Activated CD4-positive, CD25-positive, alpha-beta regulatory T cell treated with anti-CD3 and anti-CD28 coated beads, Interleukin-2, amount 50 U/mL, for 72 hours (primary cell): ENCODE measurements around the gene LPAR1.
"Not testable (repeated sequence)": the region's sequence is repeated elsewhere in the genome, so short reads cannot be mapped to it uniquely, and the experiment has no call there.

Experiments used
- DNase-seq: peaks from one replicate; pipeline ENCODE4 v3.0.0; 2021

Gene LPAR1, protein sequence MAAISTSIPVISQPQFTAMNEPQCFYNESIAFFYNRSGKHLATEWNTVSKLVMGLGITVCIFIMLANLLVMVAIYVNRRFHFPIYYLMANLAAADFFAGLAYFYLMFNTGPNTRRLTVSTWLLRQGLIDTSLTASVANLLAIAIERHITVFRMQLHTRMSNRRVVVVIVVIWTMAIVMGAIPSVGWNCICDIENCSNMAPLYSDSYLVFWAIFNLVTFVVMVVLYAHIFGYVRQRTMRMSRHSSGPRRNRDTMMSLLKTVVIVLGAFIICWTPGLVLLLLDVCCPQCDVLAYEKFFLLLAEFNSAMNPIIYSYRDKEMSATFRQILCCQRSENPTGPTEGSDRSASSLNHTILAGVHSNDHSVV

DNA sequence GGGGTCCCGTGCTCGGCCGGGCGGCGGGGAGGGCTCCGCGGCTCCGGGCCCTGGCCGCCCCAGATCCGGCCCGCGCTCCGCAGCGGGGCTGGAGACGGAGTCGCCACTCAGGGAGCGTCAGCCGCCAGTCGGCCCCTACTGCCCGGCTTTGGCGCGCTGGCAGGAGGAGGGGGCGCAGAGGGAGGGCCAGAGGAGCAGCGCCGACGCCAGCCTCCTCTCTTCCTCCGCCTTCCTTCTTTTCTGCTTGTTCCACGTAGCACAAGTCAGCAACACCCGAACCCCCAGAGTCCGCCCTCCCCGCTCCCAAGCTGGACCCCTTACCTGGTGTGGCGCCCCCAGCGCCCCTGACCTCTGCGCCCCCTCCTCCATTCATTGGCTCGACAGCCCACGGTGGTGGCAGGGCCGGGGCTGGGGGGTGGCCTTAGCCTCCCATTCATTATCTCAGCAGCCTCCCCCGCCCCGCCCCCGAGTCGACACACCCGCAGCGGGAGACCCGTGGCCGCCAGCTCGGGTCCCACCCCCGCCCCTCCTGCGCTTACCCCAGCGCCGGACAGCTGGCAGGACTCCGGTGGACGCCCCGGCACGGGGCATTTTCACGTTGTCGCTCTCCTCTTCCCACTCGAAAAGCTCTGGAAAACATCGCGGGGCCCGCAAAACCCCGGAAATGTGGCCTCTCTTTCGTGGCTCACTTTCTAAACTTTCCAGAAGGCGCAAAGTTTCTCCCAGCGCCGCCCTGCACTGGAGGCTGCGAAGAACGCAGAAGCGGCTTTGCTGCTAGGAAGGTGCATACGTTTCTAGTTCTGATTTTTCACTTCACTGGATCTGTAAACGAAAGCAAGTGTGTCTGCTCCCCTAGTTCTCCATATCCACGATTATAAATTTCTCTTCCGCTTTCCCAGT lies at the start of gene LPAR1:
Gene LPAR1 (minus strand): TSS at position 140 of the 900 bp plus-strand sequence. CDS start 66,353 bp downstream, outside the sequence.
- DNase-seq: no peak

- DNase-seq: no peak
Observed at GRCh38 chr9:111078391-111079038, 40.2 kb upstream of the LPAR1 start.

DNA sequence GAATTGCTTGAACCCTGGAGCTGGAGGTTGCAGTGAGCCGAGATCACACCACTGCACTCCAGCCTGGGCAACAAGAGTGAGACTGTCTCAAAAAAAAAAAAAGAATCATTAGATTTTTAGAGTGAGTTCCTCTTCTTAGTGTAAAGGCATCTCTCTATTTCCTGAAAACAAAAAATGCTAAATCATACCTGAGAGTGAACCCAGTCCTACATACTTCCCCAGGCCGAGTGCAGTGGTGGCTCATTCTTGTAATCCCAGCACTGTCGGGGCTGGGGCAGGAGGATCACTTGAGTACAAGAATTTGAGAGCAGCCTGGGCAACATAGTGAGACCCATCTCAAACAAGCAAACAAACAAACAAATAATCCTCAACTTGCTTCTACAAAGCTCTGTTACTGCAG lies 38.2 kb upstream of the LPAR1 start:
- no peak for DNase-seq

DNA sequence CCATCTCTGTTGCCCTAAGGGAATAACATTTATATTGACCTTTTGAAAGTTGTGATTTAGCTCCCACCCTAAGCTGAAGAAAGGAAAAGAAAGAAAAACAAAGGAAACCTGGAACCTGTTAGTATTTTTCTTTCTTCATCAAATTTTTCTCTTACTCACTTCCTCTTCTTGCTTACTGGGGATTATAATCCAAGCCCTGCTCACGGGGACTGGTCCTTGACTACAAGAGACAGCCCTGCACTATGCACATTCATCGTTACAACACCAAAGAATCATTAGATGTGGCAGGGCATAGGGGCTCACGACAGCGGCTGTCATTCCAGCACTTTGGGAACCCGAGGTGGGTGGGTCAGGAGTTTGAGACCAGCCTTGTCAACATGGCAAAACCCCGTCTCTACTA lies 37.8 kb upstream of the LPAR1 start:
- DNase-seq: no peak

- no peak for DNase-seq
Observed at GRCh38 chr9:111074395-111074794, 36.1 kb upstream of the LPAR1 start.

- no peak for DNase-seq
Observed at GRCh38 chr9:111069183-111069582, 30.9 kb upstream of the LPAR1 start.

- DNase-seq: no peak
Observed at GRCh38 chr9:111068771-111069170, 30.5 kb upstream of the LPAR1 start.

- DNase-seq: no peak
Observed at GRCh38 chr9:111068383-111068730, 30.1 kb upstream of the LPAR1 start.

- no peak for DNase-seq
Observed at GRCh38 chr9:111066468-111066867, 28.2 kb upstream of the LPAR1 start.

GRCh38 chr9:111065414-111065813 lies 27.1 kb upstream of the LPAR1 start:
- no peak for DNase-seq

- DNase-seq: no peak
Observed at GRCh38 chr9:111064160-111064837, 26.0 kb upstream of the LPAR1 start.

DNA sequence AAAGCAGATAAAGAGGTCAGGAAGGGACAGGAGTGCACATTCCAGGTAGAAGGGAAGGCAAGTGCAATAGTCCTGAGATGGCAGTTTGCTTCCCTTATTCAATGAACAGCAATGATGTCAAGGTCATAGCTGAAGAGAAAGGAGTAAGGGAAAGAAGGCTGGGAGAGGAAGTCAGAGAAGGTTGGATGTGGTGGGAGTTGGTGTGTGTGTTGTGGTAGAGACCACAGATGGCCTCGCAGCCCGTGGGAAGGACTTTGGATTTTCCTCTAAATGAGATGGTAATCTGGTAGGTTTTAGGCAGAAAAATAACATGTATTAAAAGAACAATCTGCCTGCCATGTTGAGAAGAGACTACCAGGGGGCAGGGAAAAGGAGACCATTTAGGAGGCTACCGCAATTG lies 25.1 kb upstream of the LPAR1 start:
- no peak for DNase-seq

DNA sequence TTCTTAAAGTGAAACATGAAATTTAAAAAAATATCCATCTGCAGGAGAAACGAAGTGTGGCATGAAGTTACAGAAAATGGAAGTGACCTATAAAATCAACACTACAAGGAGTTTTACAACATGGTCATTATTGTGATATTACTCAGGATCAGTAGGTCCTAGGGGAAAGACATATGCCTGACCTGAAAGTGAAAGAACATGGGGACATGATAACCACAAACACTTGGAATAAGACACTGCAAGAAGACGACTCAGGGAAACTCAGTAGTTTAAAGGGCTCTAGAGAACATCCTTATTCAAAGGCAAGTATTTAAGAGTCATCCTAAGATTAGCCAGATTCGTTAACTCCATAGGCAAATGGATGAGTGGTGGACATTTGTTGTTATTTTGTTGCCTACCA lies 19.9 kb upstream of the LPAR1 start:
- no peak for DNase-seq

DNA sequence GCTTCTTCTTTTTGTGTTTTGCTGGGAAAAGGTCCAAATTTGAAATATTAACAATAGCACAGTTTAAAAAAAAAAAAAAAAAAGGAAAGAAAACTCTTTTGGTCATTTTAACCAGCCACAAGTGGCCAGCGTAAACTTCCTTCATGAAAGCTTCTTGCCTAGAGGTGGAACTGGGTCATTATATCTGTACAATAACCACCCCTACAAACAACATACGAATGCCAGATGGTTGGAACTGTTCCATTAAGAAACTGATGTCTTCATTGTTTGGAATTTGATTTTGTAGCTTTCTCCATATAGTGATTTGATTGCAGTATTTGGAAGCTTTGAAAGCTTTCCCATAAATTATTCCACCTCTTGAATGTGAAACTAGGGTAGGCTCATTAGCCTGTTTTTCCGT lies 18.3 kb upstream of the LPAR1 start:
- DNase-seq: no peak

DNA sequence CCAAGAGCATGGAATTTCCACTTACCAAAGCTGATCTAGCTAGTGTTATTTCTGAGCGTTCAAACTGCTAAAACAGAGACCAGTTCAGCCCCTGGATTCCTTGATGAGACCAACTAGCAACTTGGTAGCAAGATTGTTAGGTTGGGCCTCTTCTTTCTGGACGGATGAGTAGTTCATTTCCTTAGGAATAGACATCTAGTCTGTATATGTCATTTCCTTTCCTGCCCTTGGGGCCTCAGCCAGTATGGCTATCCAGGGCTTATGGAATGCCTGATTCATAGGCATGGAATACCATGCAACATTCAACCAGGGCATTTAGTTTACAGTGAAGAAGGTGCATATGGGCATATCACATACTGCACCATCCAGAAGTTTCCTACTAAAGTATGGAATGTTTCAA lies 14.5 kb upstream of the LPAR1 start:
- no peak for DNase-seq

DNA sequence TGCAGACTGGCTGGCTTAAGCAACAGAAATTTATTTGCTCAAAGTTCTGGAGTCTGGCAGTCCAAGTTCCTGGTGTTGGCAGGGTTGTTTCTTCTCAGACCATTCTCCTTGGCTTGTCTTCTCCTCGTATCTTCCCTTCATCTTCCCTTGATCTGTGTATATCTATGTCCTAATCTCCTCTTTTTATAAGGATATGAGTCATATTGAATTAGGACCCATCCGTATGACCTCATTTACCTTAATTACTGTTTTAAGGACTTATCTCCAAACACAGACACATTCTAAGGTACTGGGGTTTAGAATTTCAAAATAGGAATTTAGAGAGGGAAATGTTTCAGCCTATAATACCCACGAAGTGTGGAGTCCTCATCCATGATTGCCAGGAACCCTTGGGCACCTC lies 13.1 kb upstream of the LPAR1 start:
- no peak for DNase-seq

GRCh38 chr9:111050819-111051218 lies 12.5 kb upstream of the LPAR1 start:
- DNase-seq: no peak

- not testable (repeated sequence) for DNase-seq
Observed at GRCh38 chr9:111047287-111047686, 9.0 kb upstream of the LPAR1 start.

DNA sequence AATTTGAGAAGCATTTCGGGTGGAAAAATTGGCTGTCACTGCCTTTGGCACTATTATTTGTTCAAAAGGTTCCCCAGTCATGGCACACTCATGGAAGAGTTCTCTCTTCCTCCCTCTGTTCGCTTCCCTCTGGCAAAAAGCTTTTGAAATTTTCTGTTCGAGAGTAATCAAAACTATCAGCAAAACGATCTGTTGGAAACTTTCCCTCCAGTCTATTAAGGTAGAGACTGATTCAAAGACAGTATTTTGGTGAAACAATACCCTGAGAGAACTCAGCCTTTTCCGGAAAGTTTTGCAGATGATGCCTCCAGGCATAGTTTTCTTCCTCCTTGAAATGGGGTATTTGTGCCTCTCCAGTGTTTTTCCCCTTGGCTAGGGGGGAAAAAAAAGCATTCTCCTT lies 3.6 kb upstream of the LPAR1 start:
- DNase-seq: no peak

DNA sequence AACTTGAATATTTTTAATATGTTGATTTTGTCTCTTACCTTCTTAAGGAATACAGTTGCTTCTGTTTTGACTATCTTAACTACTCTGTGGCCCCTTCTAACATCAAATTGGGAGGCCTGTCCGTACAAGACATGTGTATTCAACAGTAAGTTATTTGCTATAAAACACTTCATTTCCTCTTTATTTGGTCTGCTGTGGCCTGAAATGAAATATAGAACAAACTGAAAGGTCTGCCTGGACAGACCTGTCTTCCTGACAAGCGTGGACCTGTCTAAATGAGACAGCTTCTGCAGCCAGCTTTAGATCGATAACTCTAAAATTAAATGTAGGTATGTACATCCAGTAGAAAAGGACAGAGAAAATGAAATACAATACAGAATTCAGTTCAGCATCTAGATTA lies 2.2 kb upstream of the LPAR1 start:
- DNase-seq: no peak

GRCh38 chr9:111039231-111039906 lies 1.1 kb upstream of the LPAR1 start:
- no peak for DNase-seq

GRCh38 chr9:111037708-111038330 lies 451 bp downstream of the LPAR1 start:
- DNase-seq: no peak
